Loucy (cell line): ENCODE measurements around the gene KATNB1.

Experiments used
- H2AFZ ChIP-seq: fragments of 200-600 bp; sonication (generic); 2 replicates; pipeline ENCODE4 v1.6.0; 2016; ENCODE audit warnings: antibody characterized with exemption, mild to moderate bottlenecking, low read length, moderate library complexity
- H3F3A ChIP-seq: fragments of 200-600 bp; 2 replicates; pipeline ENCODE4 v1.6.0; 2016; ENCODE audit warnings: antibody characterized with exemption, low read depth, mild to moderate bottlenecking
- H3K27me3 ChIP-seq: fragments of 200-600 bp; sonication (generic); 2 replicates; pipeline ENCODE4 v1.6.1; 2014; ENCODE audit warnings: low read length, mild to moderate bottlenecking; ENCODE audit not compliant: insufficient read depth, poor library complexity, severe bottlenecking
- H3K36me3 ChIP-seq: fragments of 200-600 bp; sonication (generic); 2 replicates; pipeline ENCODE4 v1.6.1; 2016; ENCODE audit warnings: low read length; ENCODE audit not compliant: insufficient read depth
- H3K4me1 ChIP-seq: fragments of 200-600 bp; sonication (generic); 2 replicates; pipeline ENCODE4 v1.5.1; 2014; ENCODE audit warnings: low read length, mild to moderate bottlenecking; ENCODE audit not compliant: insufficient read depth, poor library complexity, severe bottlenecking
- H3K4me2 ChIP-seq: fragments of 200-600 bp; sonication (generic); 2 replicates; pipeline ENCODE4 v1.6.0; 2014; ENCODE audit warnings: antibody characterized with exemption, low read length, low read depth, mild to moderate bottlenecking; ENCODE audit not compliant: poor library complexity, severe bottlenecking
- H3K4me3 ChIP-seq: fragments of 200-600 bp; sonication (generic); 2 replicates; pipeline ENCODE4 v1.5.1; 2014; ENCODE audit warnings: low read length, mild to moderate bottlenecking, mixed read lengths; ENCODE audit not compliant: poor library complexity, severe bottlenecking
- H3K79me2 ChIP-seq: fragments of 200-600 bp; sonication (generic); 2 replicates; pipeline ENCODE4 v1.6.1; 2014; ENCODE audit warnings: low read length; ENCODE audit not compliant: insufficient read depth
- H3K9ac ChIP-seq: fragments of 200-600 bp; sonication (generic); 2 replicates; pipeline ENCODE4 v1.6.0; 2014; ENCODE audit warnings: mild to moderate bottlenecking, low read depth, low read length, moderate library complexity; ENCODE audit not compliant: poor library complexity, severe bottlenecking
- H3K9me2 ChIP-seq: fragments of 200-600 bp; sonication (generic); replicated peaks from 2 replicates; pipeline ENCODE4 v1.6.1; 2016; ENCODE audit warnings: low read depth, low read length, mixed read lengths
- H3K9me3 ChIP-seq: fragments of 200-600 bp; sonication (generic); 2 replicates; pipeline ENCODE4 v1.6.1; 2014; ENCODE audit warnings: mild to moderate bottlenecking, antibody characterized with exemption, low read length, low read depth; ENCODE audit not compliant: insufficient read depth
- H4K20me1 ChIP-seq: fragments of 200-600 bp; sonication (generic); 2 replicates; pipeline ENCODE4 v1.6.0; 2014; ENCODE audit warnings: antibody characterized with exemption, low read length, mild to moderate bottlenecking; ENCODE audit not compliant: insufficient read depth, poor library complexity, severe bottlenecking
- EZH2phosphoT487 ChIP-seq: fragments of 200-600 bp; IDR thresholded peaks from 2 replicates; pipeline ENCODE4 v1.6.1; 2018; ENCODE audit warnings: antibody characterized with exemption, mild to moderate bottlenecking, moderate library complexity, borderline replicate concordance
- TF ChIP-seq, protein P1 (sequence below): fragments of 200-600 bp; sonication (generic); conservative IDR thresholded peaks from 2 replicates; pipeline ENCODE4 v1.5.1; 2014; ENCODE audit warnings: mild to moderate bottlenecking, antibody characterized with exemption, low read length

KATNB1 gene

DNA sequence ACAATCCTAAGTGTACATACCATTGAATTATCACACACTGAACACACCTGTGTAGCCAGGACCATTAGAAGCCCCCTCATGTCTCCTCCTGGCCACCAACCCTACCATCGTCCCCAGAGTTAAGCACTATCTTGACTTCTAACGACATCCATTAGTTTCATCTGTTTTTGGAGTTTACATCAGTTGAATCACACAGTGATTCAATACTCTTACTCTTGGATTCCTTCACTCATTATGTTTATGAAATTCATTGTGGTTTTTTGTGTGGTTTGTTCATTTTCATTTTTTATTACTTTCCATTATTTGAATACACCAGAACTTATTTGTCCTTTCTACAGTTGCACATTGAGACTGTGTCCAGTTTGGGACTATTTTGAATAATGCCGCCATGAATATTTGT, 27.4 kb upstream of the KATNB1 start:
- H3K4me2 ChIP-seq = no peak overlapping the region
- H3K9me3 ChIP-seq = no peaks in the 10 kb centered on the region
- no peaks in the 10 kb centered on the region for H3K9me2 ChIP-seq
- no peaks in the 10 kb centered on the region for H3F3A ChIP-seq
- no peak overlapping the region for H2AFZ ChIP-seq
- H3K4me1 ChIP-seq = peaks cover 4% of the 10 kb centered on the region
- H3K36me3 ChIP-seq = no peaks in the 10 kb centered on the region
- H3K4me3 ChIP-seq = no peak overlapping the region
- no peak overlapping the region for H3K9ac ChIP-seq
- H3K79me2 ChIP-seq = no peaks in the 10 kb centered on the region
- H4K20me1 ChIP-seq = no peaks in the 10 kb centered on the region
- TF ChIP-seq EZH2phosphoT487 = no peak
- TF ChIP-seq, protein P1, sequence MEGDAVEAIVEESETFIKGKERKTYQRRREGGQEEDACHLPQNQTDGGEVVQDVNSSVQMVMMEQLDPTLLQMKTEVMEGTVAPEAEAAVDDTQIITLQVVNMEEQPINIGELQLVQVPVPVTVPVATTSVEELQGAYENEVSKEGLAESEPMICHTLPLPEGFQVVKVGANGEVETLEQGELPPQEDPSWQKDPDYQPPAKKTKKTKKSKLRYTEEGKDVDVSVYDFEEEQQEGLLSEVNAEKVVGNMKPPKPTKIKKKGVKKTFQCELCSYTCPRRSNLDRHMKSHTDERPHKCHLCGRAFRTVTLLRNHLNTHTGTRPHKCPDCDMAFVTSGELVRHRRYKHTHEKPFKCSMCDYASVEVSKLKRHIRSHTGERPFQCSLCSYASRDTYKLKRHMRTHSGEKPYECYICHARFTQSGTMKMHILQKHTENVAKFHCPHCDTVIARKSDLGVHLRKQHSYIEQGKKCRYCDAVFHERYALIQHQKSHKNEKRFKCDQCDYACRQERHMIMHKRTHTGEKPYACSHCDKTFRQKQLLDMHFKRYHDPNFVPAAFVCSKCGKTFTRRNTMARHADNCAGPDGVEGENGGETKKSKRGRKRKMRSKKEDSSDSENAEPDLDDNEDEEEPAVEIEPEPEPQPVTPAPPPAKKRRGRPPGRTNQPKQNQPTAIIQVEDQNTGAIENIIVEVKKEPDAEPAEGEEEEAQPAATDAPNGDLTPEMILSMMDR = no peak
- no peaks in the 10 kb centered on the region for H3K27me3 ChIP-seq

DNA sequence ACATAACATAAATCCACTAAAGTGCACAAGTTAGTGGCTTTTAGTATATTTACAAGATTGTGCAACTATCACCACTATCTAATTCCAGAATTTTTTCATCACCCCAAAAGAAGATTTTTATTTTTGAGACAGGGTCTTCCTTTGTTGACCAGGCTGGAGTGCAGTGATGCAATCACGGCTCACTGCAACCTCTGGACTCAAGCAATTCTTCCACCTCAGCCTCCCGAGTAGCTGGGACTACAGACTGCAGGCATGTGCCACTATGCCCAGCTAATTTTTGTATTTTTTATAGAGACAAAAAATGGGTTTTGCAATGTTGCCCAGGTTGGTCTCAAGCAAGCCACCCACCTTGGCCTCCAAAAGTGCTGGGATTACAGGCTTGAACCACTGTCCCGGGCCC, 25.9 kb upstream of the KATNB1 start:
- Histone ChIP-seq H3K9me2 (no peaks in the 10 kb centered on the region), H3K27me3 (no peaks in the 10 kb centered on the region), H3K4me1 (peaks cover 4% of the 10 kb centered on the region), H3K79me2 (no peaks in the 10 kb centered on the region), H3K4me3 (no peak overlapping the region), H3K36me3 (no peaks in the 10 kb centered on the region), H3K4me2 (no peak overlapping the region), H3K9me3 (no peaks in the 10 kb centered on the region), H3K9ac (no peak overlapping the region), H3F3A (no peaks in the 10 kb centered on the region), H4K20me1 (no peaks in the 10 kb centered on the region), H2AFZ (no peak overlapping the region)
- TF ChIP-seq EZH2phosphoT487 = no peak
- TF ChIP-seq, protein P1 = no peak

DNA sequence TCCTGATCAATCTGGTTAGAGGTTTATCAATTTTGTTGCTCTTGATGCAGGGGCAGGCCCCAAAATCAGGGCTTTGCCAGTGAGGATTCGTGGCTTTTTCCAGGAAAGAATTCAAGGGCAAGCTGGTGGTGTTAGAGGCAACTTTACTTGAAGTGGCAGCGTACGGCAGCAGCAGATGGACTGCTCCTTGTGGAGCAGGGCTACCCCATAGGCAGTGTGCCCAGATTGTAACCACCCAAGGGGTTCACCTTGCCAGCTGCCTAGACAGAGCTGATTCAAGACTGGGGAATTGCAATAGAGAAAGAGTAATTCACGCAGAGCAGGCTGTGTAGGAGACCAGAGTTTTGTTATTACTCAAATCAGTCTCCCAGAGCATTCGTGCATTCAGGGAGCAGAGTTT, 24.2 kb upstream of the KATNB1 start:
- Histone ChIP-seq H3K27me3 (no peaks in the 10 kb centered on the region), H2AFZ (no peak overlapping the region)

More for the DNA sequence above, 24.2 kb upstream of the KATNB1 start:
- no peak for TF ChIP-seq EZH2phosphoT487
- TF ChIP-seq, protein P1 = no peak
- no peaks in the 10 kb centered on the region for H3K9me3 ChIP-seq
- H3K4me2 ChIP-seq = no peak overlapping the region
- no peak overlapping the region for H3K9ac ChIP-seq
- no peaks in the 10 kb centered on the region for H4K20me1 ChIP-seq
- no peaks in the 10 kb centered on the region for H3F3A ChIP-seq
- H3K4me3 ChIP-seq = no peak overlapping the region
- H3K36me3 ChIP-seq = no peaks in the 10 kb centered on the region
- peaks cover 4% of the 10 kb centered on the region for H3K4me1 ChIP-seq
- H3K9me2 ChIP-seq = no peaks in the 10 kb centered on the region
- H3K79me2 ChIP-seq = no peaks in the 10 kb centered on the region
